Stimulated activated CD4-positive, alpha-beta T cell treated with anti-CD3 and anti-CD28 coated beads, Interleukin-4, amount 100 ng/mL, for 48 hours (primary cell): ENCODE data around the gene WASF3.
"Not testable (repeated sequence)": the region's sequence is repeated elsewhere in the genome, so short reads cannot be mapped to it uniquely, and the experiment has no call there.

ENCODE experiments used
- DNase-seq, 2 donors: peaks; one replicate each; pipeline ENCODE4 v3.0.0-alpha.2; 2020; ENCODE audit warnings: low read depth in 2 of 2

The WASF3 gene

GRCh38 chr13:26629260-26629825 is 71.9 kb downstream of the WASF3 start:
- DNase-seq = no peak

- DNase-seq = not testable (repeated sequence)
These were observed 78.2 kb downstream of the WASF3 start for GRCh38 chr13:26635634-26636033.

DNA sequence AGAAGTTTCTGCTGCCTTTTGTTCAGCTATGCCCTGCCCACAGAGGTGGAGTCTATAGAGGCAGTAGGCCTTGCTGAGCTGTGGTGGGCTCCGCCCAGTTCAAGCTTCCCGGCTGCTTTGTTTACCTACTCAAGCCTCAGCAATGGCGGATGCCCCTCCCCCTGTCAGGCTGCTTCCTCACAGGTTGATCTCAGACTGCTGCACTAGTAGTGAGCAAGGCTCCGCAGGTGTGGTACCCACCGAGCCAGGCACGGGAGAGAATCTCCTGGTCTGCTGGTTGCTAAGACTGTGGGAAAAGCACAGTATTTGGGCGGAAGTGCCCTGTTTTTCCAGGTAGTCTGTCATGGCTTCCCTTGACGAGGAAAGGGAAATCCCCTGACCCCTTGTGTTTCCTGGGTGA is 78.6 kb downstream of the WASF3 start:
- not testable (repeated sequence) for DNase-seq

- no peak for DNase-seq
These were observed 89.1 kb downstream of the WASF3 start for GRCh38 chr13:26646603-26647002.

DNA sequence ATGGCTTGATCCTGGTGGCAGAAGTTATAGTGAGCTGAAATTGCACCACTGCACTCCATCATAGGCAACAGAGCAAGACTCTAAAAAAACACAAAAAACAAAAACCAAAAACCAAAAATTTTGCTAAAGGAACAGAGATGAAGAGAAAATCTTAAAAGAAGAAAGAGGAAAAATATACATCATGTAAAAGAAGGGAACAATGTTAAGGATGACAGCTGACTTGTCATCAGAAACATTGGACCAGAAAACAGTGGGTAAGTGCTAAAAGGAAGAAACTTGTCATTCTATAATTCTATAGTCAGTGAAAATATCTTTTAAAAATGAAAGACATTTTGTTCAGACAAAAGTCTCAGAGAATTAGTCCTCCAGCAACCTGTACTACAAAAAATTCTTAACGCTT is 93.8 kb downstream of the WASF3 start:
- DNase-seq = no peak

DNA sequence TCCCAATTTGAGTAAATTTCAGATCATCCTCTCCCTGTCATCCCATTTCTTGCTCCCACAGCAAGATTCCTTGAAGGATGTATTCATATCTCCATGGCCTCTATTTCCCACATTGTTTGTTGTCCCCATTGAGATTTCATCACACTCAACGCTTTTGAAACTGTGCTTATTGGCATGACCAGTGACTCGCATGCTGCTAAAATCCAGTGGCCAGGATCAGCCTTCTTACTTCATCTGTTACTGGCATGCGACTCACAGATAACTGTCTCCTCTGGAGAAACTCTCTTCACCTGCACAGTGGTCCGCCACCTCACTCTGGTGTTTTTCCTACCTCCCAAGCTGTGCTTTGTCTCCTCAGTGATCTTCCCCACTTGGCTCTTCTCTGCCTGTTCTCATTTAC is 95.8 kb downstream of the WASF3 start:
- DNase-seq = no peak

DNA sequence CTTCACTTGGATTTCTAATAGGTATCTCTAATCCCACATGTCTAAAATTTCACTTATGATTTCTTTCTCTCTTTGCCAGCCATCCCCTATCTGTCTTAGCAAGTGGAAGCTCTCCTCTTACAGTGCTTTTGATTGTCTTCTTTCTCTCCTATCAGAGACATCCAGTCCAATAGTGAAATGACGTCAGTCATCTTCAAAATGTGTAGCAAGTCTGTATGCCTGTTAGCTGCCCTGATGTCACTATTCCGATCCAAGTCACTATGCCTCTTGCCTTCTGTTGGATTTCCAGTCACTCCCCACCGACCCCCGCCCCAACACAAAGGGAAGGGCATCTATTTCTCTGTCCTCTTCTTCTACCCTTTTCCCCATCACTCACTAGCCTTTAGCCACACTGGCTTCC is 96.4 kb downstream of the WASF3 start:
- DNase-seq = no peak

- no peak for DNase-seq
These were observed 99.4 kb downstream of the WASF3 start for GRCh38 chr13:26656919-26657318.

- no peak for DNase-seq
These were observed 101.2 kb downstream of the WASF3 start for GRCh38 chr13:26658448-26659385.

- no peak for DNase-seq
These were observed 102.7 kb downstream of the WASF3 start for GRCh38 chr13:26660185-26660584.

GRCh38 chr13:26660766-26661165 is 103.3 kb downstream of the WASF3 start:
- DNase-seq = no peak

- no peak for DNase-seq
These were observed 106.3 kb downstream of the WASF3 start for GRCh38 chr13:26663791-26664190.

- no peak for DNase-seq
These were observed 106.8 kb downstream of the WASF3 start for GRCh38 chr13:26664286-26664685.

DNA sequence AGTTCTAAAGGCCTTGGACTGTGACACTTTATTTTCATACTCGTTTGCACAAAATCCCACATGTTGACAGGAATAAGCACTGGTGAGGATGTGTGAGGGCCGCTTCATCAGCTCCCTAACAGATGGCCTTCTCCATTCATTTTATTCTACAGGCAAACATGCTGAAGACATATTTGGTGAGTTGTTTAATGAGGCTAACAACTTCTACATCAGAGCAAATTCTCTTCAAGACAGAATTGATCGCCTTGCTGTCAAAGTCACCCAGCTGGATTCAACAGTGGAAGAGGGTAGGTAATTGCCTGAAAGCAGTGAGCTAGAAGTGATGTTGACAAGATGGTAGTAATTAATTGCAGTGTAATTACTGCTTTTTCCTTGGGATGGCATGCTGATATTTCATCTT is 107.4 kb downstream of the WASF3 start:
- no peak for DNase-seq

DNA sequence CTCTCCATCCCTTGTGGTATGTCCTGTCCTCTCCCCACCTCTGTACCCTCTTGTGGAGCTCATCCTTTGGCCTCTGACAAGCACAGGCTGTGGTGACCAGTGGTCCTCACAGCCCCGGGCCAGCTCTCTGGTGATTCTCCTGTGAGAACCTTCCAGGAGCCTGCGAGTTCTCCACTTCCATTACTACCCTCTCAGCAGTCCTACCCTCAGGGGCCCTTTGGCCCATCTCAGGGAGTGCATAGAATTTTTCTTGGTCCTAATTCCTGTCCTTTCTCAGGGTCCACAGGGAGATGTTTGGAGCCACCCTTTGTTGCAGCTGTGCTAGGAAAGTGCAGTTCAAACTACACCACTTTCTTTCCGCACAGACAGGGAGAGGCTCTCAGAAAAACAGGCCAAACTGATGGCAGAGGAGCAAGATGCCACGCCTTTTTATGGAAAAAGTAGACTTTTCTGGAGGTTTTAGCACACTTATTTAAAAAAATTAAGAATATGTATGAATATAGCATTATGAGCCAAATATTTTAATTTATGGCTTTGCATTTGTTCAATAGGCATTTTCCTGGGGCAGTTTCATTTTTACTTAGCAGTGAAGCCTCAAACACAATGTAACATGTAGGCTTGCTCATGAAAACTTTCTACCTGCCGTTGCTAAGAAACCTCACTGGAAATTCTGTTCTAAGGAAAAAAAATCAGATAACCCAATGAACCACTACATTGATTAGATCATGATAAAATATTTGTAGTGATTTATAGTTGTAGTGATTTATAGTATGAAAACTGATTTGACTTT is 111.1 kb downstream of the WASF3 start:
- no peak for DNase-seq

GRCh38 chr13:26673890-26674289 is 116.4 kb downstream of the WASF3 start:
- DNase-seq = no peak

DNA sequence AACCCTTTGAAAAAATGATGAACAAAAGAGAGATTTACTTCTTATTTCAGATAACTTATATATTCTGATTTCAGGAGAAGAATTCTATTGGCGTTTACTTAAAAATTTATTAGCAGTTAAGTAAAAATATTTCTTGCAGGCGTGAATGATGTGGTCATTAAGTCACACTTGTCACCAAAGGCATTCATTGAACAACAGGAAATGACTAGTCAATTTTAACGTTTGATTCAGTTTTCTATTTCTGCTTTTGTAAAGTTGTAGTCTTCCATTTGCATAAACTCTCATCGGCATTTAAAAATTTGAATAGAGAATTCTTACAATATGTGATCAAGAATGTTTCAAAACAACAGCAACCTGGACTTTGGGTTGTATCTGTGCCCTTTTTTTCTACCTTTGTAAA is 119.7 kb downstream of the WASF3 start:
- no peak for DNase-seq

DNA sequence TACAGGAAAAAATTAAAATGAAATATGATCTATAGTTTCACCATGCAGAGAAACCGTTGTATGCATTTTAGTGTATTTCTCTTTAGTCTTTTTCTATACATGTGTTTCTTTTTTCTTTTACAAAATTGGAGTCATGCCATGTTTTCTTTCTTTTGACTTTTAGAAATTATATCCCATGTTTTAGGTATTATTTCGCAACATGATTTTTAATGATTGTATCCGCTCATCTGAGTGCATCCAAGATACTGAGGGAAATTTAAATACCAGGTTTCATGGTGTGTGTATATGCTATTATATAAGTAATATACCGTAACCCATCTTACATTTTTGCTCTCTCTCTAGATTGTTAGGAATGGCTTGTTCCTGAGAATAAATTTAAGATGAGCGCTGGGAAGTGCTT is 120.8 kb downstream of the WASF3 start:
- DNase-seq = no peak

- no peak for DNase-seq
These were observed 121.3 kb downstream of the WASF3 start for GRCh38 chr13:26678796-26679195.

- DNase-seq = no peak
These were observed 122.1 kb downstream of the WASF3 start for GRCh38 chr13:26679411-26680122.

- DNase-seq = no peak
These were observed 122.6 kb downstream of the WASF3 start for GRCh38 chr13:26680123-26680450.

DNA sequence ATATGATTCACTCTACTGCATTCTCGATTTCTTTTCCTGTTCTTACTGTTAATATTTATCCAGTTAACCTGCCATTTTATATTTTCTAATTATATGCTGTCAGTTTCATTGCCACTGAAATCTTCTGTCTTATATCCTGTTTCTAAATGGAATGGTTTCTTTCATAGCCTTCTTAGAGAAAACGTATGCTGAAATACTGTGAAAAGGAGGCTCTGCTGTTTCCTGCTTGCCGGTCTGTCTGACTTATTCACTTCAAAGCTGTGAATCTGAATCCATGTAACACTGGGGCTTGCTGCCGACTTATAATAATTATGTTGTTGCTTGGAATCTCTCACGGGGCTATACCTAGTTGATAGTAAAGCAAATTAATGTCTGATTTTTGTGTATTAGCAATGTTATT is 123.1 kb downstream of the WASF3 start:
- DNase-seq = no peak
